Urothelium cell line (cell line): ENCODE measurements around the gene FOXP4.
A peak's percentile ranks its signal among the peaks of the same experiment; 100 is the strongest.

Experiments used
- DNase-seq: peaks from one replicate; pipeline ENCODE4 v3.0.0; 2011; ENCODE audit warnings: low spot score, mixed read lengths
- FAIRE-seq: peaks from 2 replicates; lab custom pipeline; 2011; peaks lifted over from hg19 to GRCh38; lab: Jason Lieb, UNC

The FOXP4 gene

GRCh38 chr6:41545703-41546474 is at the start of gene FOXP4:
FOXP4 (plus strand) TSS chr6:41546381; CDS start chr6:41565761, 19,380 bp downstream.
- peak; percentile 32 for FAIRE-seq

GRCh38 chr6:41497573-41497972 is 48.6 kb upstream of the FOXP4 start:
- DNase-seq = no peak
- FAIRE-seq = no peak

More at GRCh38 chr6:41545703-41546474, at the start of gene FOXP4:
- peak; percentile 95 for DNase-seq

GRCh38 chr6:41497994-41498393 is 48.2 kb upstream of the FOXP4 start:
- DNase-seq (peak; percentile 26), FAIRE-seq (no peak)

- DNase-seq = no peak
- FAIRE-seq = no peak
Measured at GRCh38 chr6:41498968-41499599, 47.1 kb upstream of the FOXP4 start.

GRCh38 chr6:41500561-41500960 is 45.6 kb upstream of the FOXP4 start:
- FAIRE-seq (no peak), DNase-seq (no peak)

- DNase-seq (no peak), FAIRE-seq (no peak)
Measured at GRCh38 chr6:41502566-41502916, 43.6 kb upstream of the FOXP4 start.

GRCh38 chr6:41502917-41503671 is 43.1 kb upstream of the FOXP4 start:
- FAIRE-seq = peak; percentile 30
- DNase-seq = peak; percentile 57

- FAIRE-seq = no peak
Measured at GRCh38 chr6:41503827-41504465, 42.2 kb upstream of the FOXP4 start.

GRCh38 chr6:41504466-41505121 is 41.6 kb upstream of the FOXP4 start:
- peak; percentile 27 for DNase-seq
- FAIRE-seq = no peak

More at GRCh38 chr6:41503827-41504465, 42.2 kb upstream of the FOXP4 start:
- DNase-seq = peak; percentile 77

GRCh38 chr6:41505122-41506049 is 40.8 kb upstream of the FOXP4 start:
- FAIRE-seq (no peak), DNase-seq (peak; percentile 81)

- no peak for FAIRE-seq
- DNase-seq = no peak
Measured at GRCh38 chr6:41508479-41508878, 37.7 kb upstream of the FOXP4 start.

GRCh38 chr6:41509580-41509979 is 36.6 kb upstream of the FOXP4 start:
- DNase-seq (no peak), FAIRE-seq (no peak)

GRCh38 chr6:41511443-41512060 is 34.6 kb upstream of the FOXP4 start:
- DNase-seq (no peak), FAIRE-seq (no peak)

- FAIRE-seq (no peak), DNase-seq (no peak)
Measured at GRCh38 chr6:41512146-41512701, 34.0 kb upstream of the FOXP4 start.

GRCh38 chr6:41515995-41516394 is 30.2 kb upstream of the FOXP4 start:
- FAIRE-seq = no peak
- no peak for DNase-seq

- FAIRE-seq = no peak
- no peak for DNase-seq
Measured at GRCh38 chr6:41518118-41518517, 28.1 kb upstream of the FOXP4 start.

GRCh38 chr6:41519305-41519744 is 26.9 kb upstream of the FOXP4 start:
- no peak for FAIRE-seq
- DNase-seq = no peak

- no peak for DNase-seq
- no peak for FAIRE-seq
Measured at GRCh38 chr6:41519745-41520699, 26.2 kb upstream of the FOXP4 start.
